H9 (cell line): ENCODE results near the gene ZNF407. TPM values are rescaled to one million over a fixed set of nuclear protein-coding genes. Genes with fewer than 3 reads are reported as not detected.
"Not testable (repeated sequence)": the region's sequence is repeated elsewhere in the genome, so short reads cannot be mapped to it uniquely, and the experiment has no call there.

Experiments
- DNase-seq: peaks from one replicate; pipeline ENCODE4 v3.0.0-alpha.2; 2017
- H2AFZ ChIP-seq: one replicate; pipeline ENCODE4 v1.6.1; 2013; ENCODE audit warnings: mild to moderate bottlenecking, low read length, control low read depth, moderate library complexity
- H2AK5ac ChIP-seq: 2 replicates; pipeline ENCODE4 v1.6.1; 2013; ENCODE audit warnings: low read length, control low read depth, mixed read lengths; ENCODE audit not compliant: insufficient read length
- H2BK120ac ChIP-seq: one replicate; pipeline ENCODE4 v1.6.1; 2013; ENCODE audit warnings: low read depth, mild to moderate bottlenecking, low read length, control low read depth, inconsistent platforms; ENCODE audit not compliant: poor library complexity, severe bottlenecking
- H2BK12ac ChIP-seq: 2 replicates; pipeline ENCODE4 v1.6.1; 2013; ENCODE audit warnings: low read length, control low read depth, mixed read lengths, low read depth; ENCODE audit not compliant: insufficient read length
- H2BK15ac ChIP-seq: 2 replicates; pipeline ENCODE4 v1.6.1; 2013; ENCODE audit warnings: low read depth, low read length, control low read depth
- H2BK20ac ChIP-seq: one replicate; pipeline ENCODE4 v1.6.1; 2013; ENCODE audit warnings: low read depth, mild to moderate bottlenecking, low read length, control low read depth, inconsistent platforms; ENCODE audit not compliant: poor library complexity, severe bottlenecking
- H2BK5ac ChIP-seq: 2 replicates; pipeline ENCODE4 v1.6.1; 2013; ENCODE audit warnings: low read length, control low read depth, mixed read lengths; ENCODE audit not compliant: insufficient read length
- H3K14ac ChIP-seq: 2 replicates; pipeline ENCODE4 v1.6.1; 2013; ENCODE audit warnings: low read length, control low read depth; ENCODE audit not compliant: insufficient read depth
- H3K18ac ChIP-seq: 2 replicates; pipeline ENCODE4 v1.6.1; 2013; ENCODE audit warnings: low read depth, mild to moderate bottlenecking, mixed read lengths, low read length, control low read depth; ENCODE audit not compliant: insufficient read length
- H3K23ac ChIP-seq: 2 replicates; pipeline ENCODE4 v1.6.1; 2013; ENCODE audit warnings: low read length, control low read depth, mixed read lengths, low read depth; ENCODE audit not compliant: insufficient read length
- H3K23me2 ChIP-seq: 2 replicates; pipeline ENCODE4 v1.6.1; 2013; ENCODE audit warnings: low read depth, mild to moderate bottlenecking, mixed read lengths, low read length, control low read depth; ENCODE audit not compliant: insufficient read length, poor library complexity, severe bottlenecking
- H3K27ac ChIP-seq: 2 replicates; pipeline ENCODE4 v1.5.1; 2013; ENCODE audit warnings: low read length, control low read depth, mixed read lengths, low read depth; ENCODE audit not compliant: insufficient read length
- H3K27me3 ChIP-seq: 2 replicates; pipeline ENCODE4 v1.6.1; 2013; ENCODE audit warnings: low read length, control low read depth, inconsistent platforms; ENCODE audit not compliant: insufficient read depth
- H3K4ac ChIP-seq: 2 replicates; pipeline ENCODE4 v1.6.1; 2013; ENCODE audit warnings: low read depth, mild to moderate bottlenecking, control low read depth, inconsistent platforms, low read length, moderate library complexity
- H3K4me1 ChIP-seq: 2 replicates; pipeline ENCODE4 v1.6.1; 2013; ENCODE audit warnings: low read length, control low read depth, inconsistent platforms; ENCODE audit not compliant: insufficient read depth
- H3K4me2 ChIP-seq: 2 replicates; pipeline ENCODE4 v1.6.1; 2013; ENCODE audit warnings: low read length, control low read depth, mixed read lengths; ENCODE audit not compliant: insufficient read length, insufficient read depth
- H3K56ac ChIP-seq: 2 replicates; pipeline ENCODE4 v1.6.1; 2013; ENCODE audit warnings: low read depth, mild to moderate bottlenecking, mixed read lengths, low read length, control low read depth; ENCODE audit not compliant: insufficient read length
- H3K79me1 ChIP-seq: 2 replicates; pipeline ENCODE4 v1.6.1; 2013; ENCODE audit warnings: low read depth, mild to moderate bottlenecking, moderate library complexity, low read length, control low read depth, inconsistent platforms; ENCODE audit not compliant: insufficient read depth, poor library complexity, severe bottlenecking
- H3K79me2 ChIP-seq: 2 replicates; pipeline ENCODE4 v1.6.1; 2013; ENCODE audit warnings: low read length, control low read depth, inconsistent platforms; ENCODE audit not compliant: insufficient read depth
- H3K9ac ChIP-seq: 2 replicates; pipeline ENCODE4 v1.6.1; 2013; ENCODE audit warnings: low read length, control low read depth, mixed read lengths; ENCODE audit not compliant: insufficient read length; ENCODE audit errors: extremely low read depth
- H3K9me3 ChIP-seq: one replicate; pipeline ENCODE4 v1.6.1; 2013; ENCODE audit warnings: low read depth, low read length, inconsistent platforms; ENCODE audit not compliant: control insufficient read depth
- H3T11ph ChIP-seq: one replicate; pipeline ENCODE4 v1.6.1; 2013; ENCODE audit warnings: mild to moderate bottlenecking, low read length, control low read depth, inconsistent platforms
- H4K20me1 ChIP-seq: one replicate; pipeline ENCODE4 v1.6.1; 2013; ENCODE audit not compliant: control insufficient read depth, insufficient read length, insufficient read depth
- H4K5ac ChIP-seq: 2 replicates; pipeline ENCODE4 v1.6.1; 2013; ENCODE audit warnings: low read depth, mild to moderate bottlenecking, mixed read lengths, low read length, control low read depth; ENCODE audit not compliant: insufficient read length
- H4K8ac ChIP-seq: replicated peaks from 2 replicates; pipeline ENCODE4 v1.6.1; 2013; ENCODE audit warnings: low read length, control low read depth, mixed read lengths, low read depth; ENCODE audit not compliant: insufficient read length
- H4K91ac ChIP-seq: 2 replicates; pipeline ENCODE4 v1.6.1; 2013; ENCODE audit warnings: low read depth, mild to moderate bottlenecking, moderate library complexity, mixed read lengths, low read length, control low read depth; ENCODE audit not compliant: insufficient read length
- H3K27ac Mint-ChIP-seq, 3 experiments: 2 replicates in 2 of 3; 3 replicates in 1 of 3; pipeline ENCODE4 v1.8.0; 2020 to 2021; ENCODE audit warnings: mixed read lengths in 3 of 3, mild to moderate bottlenecking in 1 of 3, moderate library complexity in 1 of 3
- H3K27me3 Mint-ChIP-seq: 2 replicates; pipeline ENCODE4 v1.8.0; 2021; ENCODE audit warnings: low read depth, mild to moderate bottlenecking, moderate library complexity, mixed read lengths
- H3K36me3 Mint-ChIP-seq, 3 experiments: 2 replicates in 2 of 3; 3 replicates in 1 of 3; pipeline ENCODE4 v1.8.0; 2020 to 2021; ENCODE audit warnings: low read depth in 3 of 3, mixed read lengths in 3 of 3; ENCODE audit not compliant: insufficient read depth in 1 of 3
- H3K4me1 Mint-ChIP-seq, 2 experiments: 2 replicates each; pipeline ENCODE4 v1.8.0; 2020; ENCODE audit warnings: mixed read lengths in 2 of 2
- H3K4me3 Mint-ChIP-seq, 2 experiments: 2 replicates in 1 of 2; 3 replicates in 1 of 2; pipeline ENCODE4 v1.8.0; 2020 to 2021; ENCODE audit warnings: mild to moderate bottlenecking in 2 of 2, mixed read lengths in 2 of 2, moderate library complexity in 1 of 2
- H3K9me3 Mint-ChIP-seq, 2 experiments: 2 replicates in 1 of 2; 3 replicates in 1 of 2; pipeline ENCODE4 v1.8.0; 2020; ENCODE audit warnings: mild to moderate bottlenecking in 2 of 2, mixed read lengths in 2 of 2, moderate library complexity in 1 of 2
- WGBS: extraction: QIAGEN DNeasy Blood & Tissue Kit; methylation state at CpG from one replicate; pipeline ENCODE4 v1.1.7; 2013; ENCODE audit warnings: missing lambda C conversion rate, low lambda C conversion rate, mixed read lengths; ENCODE audit not compliant: insufficient read length; ENCODE audit errors: extremely low coverage; 5-methylcytosine and 5-hydroxymethylcytosine counted together
- total RNA-seq: library from RNA; stranded (reverse); gene quantifications from 2 replicates; pipeline ENCODE4 v1.2.1, GENCODE V29; 2021

Gene ZNF407
- total RNA-seq, 1 experiment from 2014 or later = 8.7 TPM

GRCh38 chr18:74565993-74566392 lies 31.7 kb upstream of the ZNF407 start:
- H3K23me2 ChIP-seq, H3T11ph ChIP-seq, H3K27me3 ChIP-seq, H4K5ac ChIP-seq, H2AK5ac ChIP-seq, H3K18ac ChIP-seq, DNase-seq, H2BK20ac ChIP-seq, H3K27ac Mint-ChIP-seq, H3K23ac ChIP-seq, H3K9me3 ChIP-seq, H3K4me1 ChIP-seq, H2BK5ac ChIP-seq, H3K9ac ChIP-seq, H3K4me1 Mint-ChIP-seq, H3K14ac ChIP-seq, H4K91ac ChIP-seq, H3K27ac ChIP-seq, H3K56ac ChIP-seq, H4K20me1 ChIP-seq, H3K4ac ChIP-seq, H2BK120ac ChIP-seq, H2BK12ac ChIP-seq, H4K8ac ChIP-seq, H3K4me3 Mint-ChIP-seq, H3K79me1 ChIP-seq, H3K79me2 ChIP-seq, H3K4me2 ChIP-seq, H2AFZ ChIP-seq, H2BK15ac ChIP-seq: not testable (repeated sequence)
- peaks cover 11 to 17% (median 12%) of the 10 kb centered on the region in 3 experiments for H3K36me3 Mint-ChIP-seq
- peaks cover 11% of the 10 kb centered on the region for H3K27me3 Mint-ChIP-seq
- no CpG with 5 or more reads among the region's 3 CpGs for WGBS
- H3K9me3 Mint-ChIP-seq = peaks cover 39 to 48% of the 10 kb centered on the region in 2 experiments
